Lower leg skin (tissue), 3 donors: ENCODE results near the gene LAMC2.

ENCODE experiments used
- POLR2A ChIP-seq, 2 donors: fragments of 450-650 bp; IDR thresholded peaks; one replicate each; pipeline ENCODE4 v1.6.1; 2016 to 2017; ENCODE audit warnings: antibody characterized with exemption in 2 of 2, mild to moderate bottlenecking in 1 of 2, moderate library complexity in 1 of 2
- TF ChIP-seq, protein P1 (sequence below), 3 donors: fragments of 450-650 bp; IDR thresholded peaks; one replicate each; pipeline ENCODE4 v1.5.1; 2016; ENCODE audit warnings: antibody characterized with exemption in 3 of 3, mild to moderate bottlenecking in 3 of 3, moderate library complexity in 2 of 3

DNA sequence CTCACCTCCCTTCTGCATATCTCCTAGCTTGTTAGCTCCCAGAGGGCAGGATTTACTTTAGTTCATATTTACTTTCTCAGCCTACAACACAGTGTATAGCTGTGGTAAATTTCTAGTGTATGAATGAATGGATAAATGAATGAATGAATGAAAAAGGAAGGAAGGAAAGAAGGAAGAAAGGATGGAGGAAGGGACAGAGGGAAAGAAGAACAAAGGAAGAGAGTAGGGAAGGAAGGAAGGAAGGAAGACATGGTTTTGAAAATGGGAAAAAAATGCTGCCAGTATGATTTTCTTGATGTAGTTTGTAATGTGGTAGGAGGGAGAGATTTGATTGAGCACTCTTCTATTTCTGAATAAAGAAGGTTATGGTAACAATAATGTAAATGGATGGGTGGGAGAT, 47.0 kb downstream of the LAMC2 start:
- TF ChIP-seq, protein P1, sequence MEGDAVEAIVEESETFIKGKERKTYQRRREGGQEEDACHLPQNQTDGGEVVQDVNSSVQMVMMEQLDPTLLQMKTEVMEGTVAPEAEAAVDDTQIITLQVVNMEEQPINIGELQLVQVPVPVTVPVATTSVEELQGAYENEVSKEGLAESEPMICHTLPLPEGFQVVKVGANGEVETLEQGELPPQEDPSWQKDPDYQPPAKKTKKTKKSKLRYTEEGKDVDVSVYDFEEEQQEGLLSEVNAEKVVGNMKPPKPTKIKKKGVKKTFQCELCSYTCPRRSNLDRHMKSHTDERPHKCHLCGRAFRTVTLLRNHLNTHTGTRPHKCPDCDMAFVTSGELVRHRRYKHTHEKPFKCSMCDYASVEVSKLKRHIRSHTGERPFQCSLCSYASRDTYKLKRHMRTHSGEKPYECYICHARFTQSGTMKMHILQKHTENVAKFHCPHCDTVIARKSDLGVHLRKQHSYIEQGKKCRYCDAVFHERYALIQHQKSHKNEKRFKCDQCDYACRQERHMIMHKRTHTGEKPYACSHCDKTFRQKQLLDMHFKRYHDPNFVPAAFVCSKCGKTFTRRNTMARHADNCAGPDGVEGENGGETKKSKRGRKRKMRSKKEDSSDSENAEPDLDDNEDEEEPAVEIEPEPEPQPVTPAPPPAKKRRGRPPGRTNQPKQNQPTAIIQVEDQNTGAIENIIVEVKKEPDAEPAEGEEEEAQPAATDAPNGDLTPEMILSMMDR (IDR thresholded peaks at IDR 0.05): no peak
- TF ChIP-seq POLR2A (IDR thresholded peaks at IDR 0.05): no peak
